CD4-positive, alpha-beta memory T cell (primary cell): ENCODE measurements around the gene RNF123. TPM values are rescaled to one million over a fixed set of nuclear protein-coding genes. Genes with fewer than 3 reads are reported as not detected.
A peak's percentile ranks its signal among the peaks of the same experiment; 100 is the strongest.

Experiments used
- CTCF ChIA-PET: fragments of 350-600 bp; sonication (Branson Sonifier 250); formaldehyde crosslinking; loops from one replicate; lab custom pipeline; 2021; ENCODE audit warnings: inconsistent platforms; ENCODE audit not compliant: partially characterized antibody; lab: Charles Lee
- POLR2A ChIA-PET: fragments of 350-600 bp; sonication (Branson Sonifier 250); formaldehyde crosslinking; loops from one replicate; lab custom pipeline; 2021; ENCODE audit not compliant: partially characterized antibody; lab: Charles Lee
- DNase-seq, 5 donors: peaks; one replicate each; pipeline versions ENCODE4 v3.0.0 to v3.0.0-alpha.2; 2020 to 2022; ENCODE audit warnings: mixed read lengths in 1 of 5
- H3K27ac ChIP-seq: one replicate; pipeline ENCODE4 v1.7.0; 2013; ENCODE audit warnings: low read depth, low read length
- H3K27me3 ChIP-seq: 2 replicates; pipeline ENCODE4 v1.7.0; 2013; ENCODE audit warnings: mild to moderate bottlenecking, low read length, moderate library complexity; ENCODE audit not compliant: insufficient read depth
- H3K36me3 ChIP-seq: 2 replicates; pipeline ENCODE4 v1.7.0; 2013; ENCODE audit warnings: mild to moderate bottlenecking, low read length, moderate library complexity; ENCODE audit not compliant: insufficient read depth
- H3K4me1 ChIP-seq: 2 replicates; pipeline ENCODE4 v1.7.0; 2013; ENCODE audit warnings: mild to moderate bottlenecking, low read length, moderate library complexity; ENCODE audit not compliant: insufficient read depth
- H3K4me3 ChIP-seq, 2 donors: one replicate each; pipeline ENCODE4 v1.7.0; 2013; ENCODE audit warnings: low read length in 2 of 2, mild to moderate bottlenecking in 1 of 2
- H3K9me3 ChIP-seq, 2 donors: one replicate each; pipeline ENCODE4 v1.7.0; 2013; ENCODE audit warnings: low read length in 2 of 2, control low read depth in 1 of 2; ENCODE audit not compliant: control insufficient read depth in 1 of 2
- H3K27ac Mint-ChIP-seq, 7 donors: one replicate each; pipeline ENCODE4 v1.8.0; 2020 to 2021; ENCODE audit warnings: mixed read lengths in 7 of 7, mild to moderate bottlenecking in 6 of 7, inconsistent platforms in 3 of 7, moderate library complexity in 3 of 7
- H3K27me3 Mint-ChIP-seq, 2 donors: one replicate each; pipeline ENCODE4 v1.8.0; 2020 to 2021; ENCODE audit warnings: mixed read lengths in 2 of 2
- H3K36me3 Mint-ChIP-seq, 2 donors: one replicate each; pipeline ENCODE4 v1.8.0; 2020 to 2021; ENCODE audit warnings: mixed read lengths in 2 of 2, inconsistent platforms in 1 of 2, mild to moderate bottlenecking in 1 of 2
- H3K4me1 Mint-ChIP-seq, 4 donors: one replicate each; pipeline ENCODE4 v1.8.0; 2020 to 2021; ENCODE audit warnings: mixed read lengths in 4 of 4, mild to moderate bottlenecking in 1 of 4
- H3K4me3 Mint-ChIP-seq, 8 donors: one replicate each; pipeline ENCODE4 v1.8.0; 2020 to 2021; ENCODE audit warnings: mixed read lengths in 8 of 8, mild to moderate bottlenecking in 7 of 8, moderate library complexity in 6 of 8, inconsistent platforms in 3 of 8
- H3K9me3 Mint-ChIP-seq, 8 donors: one replicate each; pipeline ENCODE4 v1.8.0; 2020 to 2021; ENCODE audit warnings: mixed read lengths in 8 of 8, mild to moderate bottlenecking in 5 of 8, inconsistent platforms in 3 of 8, moderate library complexity in 1 of 8
- intact Hi-C: fragments of 100-400 bp; cut with micrococcal nuclease; formaldehyde crosslinking; loops from one replicate; pipeline ENCODE4 v1.15.1; 2023
- polyA plus RNA-seq, 2 donors: library from polyadenylated mRNA; unstranded; fragments of 300-500 nt; fragmentation: Illumina TruSeq; gene quantifications; one replicate each; pipeline ENCODE4 v1.2.3, GENCODE V29; 2021
- total RNA-seq, 2 experiments: library from RNA; stranded (reverse); gene quantifications; one replicate each; pipeline ENCODE4 v1.2.3, GENCODE V29; 2021

RNF123 gene
- total and polyA plus RNA-seq, 4 experiments from 2014 or later = 3.1 to 74.7 (median 47.4) TPM

DNA sequence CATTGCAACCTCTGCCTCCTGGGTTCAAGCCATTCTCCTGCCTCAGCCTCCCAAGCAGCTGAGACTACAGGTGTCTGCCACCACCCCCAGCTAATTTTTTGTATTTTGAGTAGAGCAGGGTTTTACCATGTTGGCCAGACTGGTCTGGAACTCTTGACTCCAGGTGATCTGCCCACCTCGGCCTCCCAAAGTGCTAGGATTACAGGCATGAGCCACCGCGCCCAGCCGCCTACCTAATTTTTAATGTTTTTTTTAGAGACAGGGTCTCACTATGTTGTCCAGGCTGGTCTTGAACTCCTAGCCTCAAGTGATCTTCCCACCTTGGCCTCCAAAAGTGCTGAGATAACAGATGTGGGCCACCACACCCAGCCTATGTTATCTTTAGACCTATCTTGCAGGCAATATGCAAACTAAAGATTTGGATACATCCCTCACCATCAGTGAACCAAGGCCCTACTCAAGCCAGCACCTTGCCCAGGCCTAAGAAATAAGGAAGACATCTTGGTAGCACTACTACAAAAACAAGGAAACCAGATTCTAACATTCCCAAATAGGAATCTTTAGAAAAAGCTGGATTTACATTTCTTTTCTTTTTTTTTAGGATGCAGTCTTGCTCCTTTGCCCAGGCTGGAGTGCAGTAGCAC lies 40.7 kb downstream of the RNF123 start:
- Histone ChIP-seq H3K4me3 (no peak overlapping the region), H3K36me3 (peaks cover 33% of the 10 kb centered on the region), H3K27me3 (no peaks in the 10 kb centered on the region), H3K27ac (no peak overlapping the region), H3K9me3 (no peaks in the 10 kb centered on the region), H3K4me1 (no peaks in the 10 kb centered on the region)
- no peaks in the 10 kb centered on the region for H3K9me3 Mint-ChIP-seq
- H3K4me1 Mint-ChIP-seq = peaks cover 0 to 2% (median 0%) of the 10 kb centered on the region in 4 donors
- POLR2A ChIA-PET = no interaction called here
- no peaks in the 10 kb centered on the region for H3K27me3 Mint-ChIP-seq
- DNase-seq = no peak
- peaks cover 18 to 45% of the 10 kb centered on the region in 2 donors for H3K36me3 Mint-ChIP-seq
- CTCF ChIA-PET = no interaction called here
- H3K4me3 Mint-ChIP-seq = no peak overlapping the region
- H3K27ac Mint-ChIP-seq = no peak overlapping the region
- intact Hi-C loops = no loop called here

DNA sequence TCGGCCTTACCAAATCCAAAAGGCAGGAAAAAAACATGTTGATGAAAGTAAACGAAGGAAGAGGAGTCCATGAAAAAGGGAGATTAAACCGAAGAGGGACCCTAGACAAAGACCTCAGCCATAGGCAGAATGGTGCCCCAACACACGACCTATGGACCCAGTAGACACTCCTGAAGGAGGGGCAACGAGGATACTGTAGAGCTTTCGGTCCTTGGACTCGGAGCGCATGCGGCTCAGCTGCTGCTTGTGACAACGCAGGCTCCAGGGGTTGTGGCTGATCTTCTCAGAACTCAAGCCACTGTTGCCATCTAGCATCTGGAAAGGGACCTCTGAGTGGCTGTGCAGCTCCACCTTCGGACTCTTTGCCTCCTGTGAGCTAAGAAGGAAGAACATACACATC lies 43.2 kb downstream of the RNF123 start:
- Mint-ChIP-seq H3K27ac (peak overlapping the region in 1 of 7 donors; percentile 5), H3K4me1 (peaks cover 0 to 3% (median under 1%) of the 10 kb centered on the region in 4 donors), H3K27me3 (no peaks in the 10 kb centered on the region), H3K9me3 (no peaks in the 10 kb centered on the region), H3K4me3 (no peak overlapping the region), H3K36me3 (peaks cover 29 to 56% of the 10 kb centered on the region in 2 donors)
- intact Hi-C loops = no loop called here
- H3K27me3 ChIP-seq = no peaks in the 10 kb centered on the region
- POLR2A ChIA-PET = interaction anchor here (1.1 to 1.3 kb wide), 2 partner anchors 14 to 54 kb away, joined by 3 read pairs; partner anchors contain the start of genes AMIGO3 and IP6K1
- H3K27ac ChIP-seq = no peak overlapping the region
- H3K9me3 ChIP-seq = no peaks in the 10 kb centered on the region
- H3K4me3 ChIP-seq = no peak overlapping the region
- CTCF ChIA-PET = no interaction called here
- peaks cover 45% of the 10 kb centered on the region for H3K36me3 ChIP-seq
- H3K4me1 ChIP-seq = no peaks in the 10 kb centered on the region
- no peak for DNase-seq

DNA sequence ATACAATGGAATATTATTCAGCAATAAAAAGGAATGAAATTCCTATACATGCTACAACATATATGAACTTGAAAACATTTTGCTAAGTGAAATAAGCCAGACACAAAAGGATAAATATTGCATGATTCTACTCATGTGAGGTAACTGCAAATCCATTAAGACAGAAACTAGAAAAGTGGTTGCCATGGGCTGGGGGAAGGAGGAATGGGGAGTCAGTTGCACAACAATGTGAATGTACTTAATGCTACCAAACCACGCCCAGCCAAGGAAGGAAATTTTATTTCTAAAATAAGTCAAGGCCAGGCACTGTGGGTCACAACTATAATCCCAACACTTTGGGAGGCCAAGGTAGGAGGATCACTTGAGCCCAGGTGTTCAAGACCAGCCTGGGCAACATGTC lies 44.2 kb downstream of the RNF123 start:
- no peak overlapping the region for H3K4me3 ChIP-seq
- H3K36me3 Mint-ChIP-seq = peaks cover 33 to 56% of the 10 kb centered on the region in 2 donors
- intact Hi-C loops = no loop called here
- no peaks in the 10 kb centered on the region for H3K9me3 Mint-ChIP-seq
- no peaks in the 10 kb centered on the region for H3K27me3 Mint-ChIP-seq
- H3K4me1 ChIP-seq = no peaks in the 10 kb centered on the region
- POLR2A ChIA-PET = no interaction called here
- H3K27ac Mint-ChIP-seq = peak overlapping the region in 2 of 7 donors; percentile 7 to 22
- no peaks in the 10 kb centered on the region for H3K27me3 ChIP-seq
- CTCF ChIA-PET = no interaction called here
- H3K4me3 Mint-ChIP-seq = no peak overlapping the region
- no peaks in the 10 kb centered on the region for H3K9me3 ChIP-seq
- no peak for DNase-seq
- peaks cover 48% of the 10 kb centered on the region for H3K36me3 ChIP-seq
- H3K27ac ChIP-seq = no peak overlapping the region
- H3K4me1 Mint-ChIP-seq = peaks cover 0 to 5% (median 4%) of the 10 kb centered on the region in 4 donors

DNA sequence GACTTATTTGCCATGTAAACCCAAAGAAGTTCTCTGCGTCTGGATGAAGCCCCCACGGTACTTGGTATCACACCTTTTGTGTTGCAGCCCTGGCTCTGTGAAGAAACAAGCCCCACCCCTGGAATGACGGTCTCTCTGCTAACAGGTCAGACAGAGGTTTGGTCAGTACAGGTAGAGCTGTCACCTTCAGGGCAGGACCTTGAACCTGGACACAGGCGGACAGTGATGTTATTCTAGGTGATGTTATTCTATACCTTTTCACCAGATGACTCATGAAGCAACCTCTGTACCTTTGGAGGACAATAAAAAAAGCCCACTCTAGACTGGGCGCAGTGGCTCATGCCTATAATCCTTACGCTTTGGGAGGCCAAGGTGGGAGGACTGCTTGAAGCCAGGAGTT lies 45.4 kb downstream of the RNF123 start:
- intact Hi-C loops = no loop called here
- H3K4me1 ChIP-seq = no peaks in the 10 kb centered on the region
- no peak overlapping the region for H3K27ac ChIP-seq
- no peak for DNase-seq
- Mint-ChIP-seq H3K36me3 (peaks cover 39 to 59% of the 10 kb centered on the region in 2 donors), H3K4me3 (no peak overlapping the region), H3K4me1 (peaks cover 0 to 7% (median 7%) of the 10 kb centered on the region in 4 donors), H3K27me3 (no peaks in the 10 kb centered on the region), H3K27ac (no peak overlapping the region), H3K9me3 (no peaks in the 10 kb centered on the region)
- H3K9me3 ChIP-seq = no peaks in the 10 kb centered on the region
- POLR2A ChIA-PET = no interaction called here
- H3K4me3 ChIP-seq = no peak overlapping the region
- CTCF ChIA-PET = no interaction called here
- H3K36me3 ChIP-seq = peaks cover 48% of the 10 kb centered on the region
- no peaks in the 10 kb centered on the region for H3K27me3 ChIP-seq

DNA sequence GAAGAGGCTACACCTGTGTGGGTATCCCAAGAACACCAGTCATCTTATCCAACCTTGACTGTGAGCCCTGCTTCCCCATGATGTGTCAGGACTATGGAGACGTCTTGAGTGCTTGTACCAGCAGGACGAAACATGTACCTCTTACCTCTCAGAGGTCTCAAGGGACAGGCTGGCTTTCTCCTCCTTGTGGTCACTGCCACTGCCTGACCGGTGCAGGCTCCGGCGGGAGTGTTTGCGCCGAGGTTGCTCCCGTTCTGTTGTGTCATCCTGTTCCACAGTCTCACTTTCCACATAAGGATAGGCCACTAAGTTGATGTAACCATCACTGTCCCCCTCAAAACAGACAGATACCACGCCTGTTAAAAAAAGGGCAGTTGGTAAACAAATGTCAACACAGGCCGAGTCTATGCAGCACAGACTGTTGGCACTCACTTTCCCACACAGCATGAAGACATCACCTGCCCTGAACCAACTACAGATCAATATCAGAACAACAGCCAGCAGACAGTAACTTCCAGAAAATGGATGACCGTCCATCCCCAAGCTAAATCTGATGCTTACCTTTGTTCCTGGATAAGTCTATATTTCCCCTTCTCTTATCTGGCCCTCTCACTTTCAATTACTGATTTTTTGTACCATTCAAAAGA lies 48.8 kb downstream of the RNF123 start:
- POLR2A ChIA-PET = no interaction called here
- no peak for DNase-seq
- H3K4me3 Mint-ChIP-seq = no peak overlapping the region
- Histone ChIP-seq H3K4me3 (no peak overlapping the region), H3K27me3 (no peaks in the 10 kb centered on the region), H3K36me3 (peaks cover 34% of the 10 kb centered on the region), H3K4me1 (no peaks in the 10 kb centered on the region), H3K9me3 (no peaks in the 10 kb centered on the region), H3K27ac (no peak overlapping the region)
- peak overlapping the region in 4 of 7 donors; percentile 11 to 88 (median 41) for H3K27ac Mint-ChIP-seq
- peaks cover 0 to 10% (median 7%) of the 10 kb centered on the region in 4 donors for H3K4me1 Mint-ChIP-seq
- H3K36me3 Mint-ChIP-seq = peaks cover 32 to 46% of the 10 kb centered on the region in 2 donors
- intact Hi-C loops = no loop called here
- H3K27me3 Mint-ChIP-seq = no peaks in the 10 kb centered on the region
- no peaks in the 10 kb centered on the region for H3K9me3 Mint-ChIP-seq
- CTCF ChIA-PET = no interaction called here

DNA sequence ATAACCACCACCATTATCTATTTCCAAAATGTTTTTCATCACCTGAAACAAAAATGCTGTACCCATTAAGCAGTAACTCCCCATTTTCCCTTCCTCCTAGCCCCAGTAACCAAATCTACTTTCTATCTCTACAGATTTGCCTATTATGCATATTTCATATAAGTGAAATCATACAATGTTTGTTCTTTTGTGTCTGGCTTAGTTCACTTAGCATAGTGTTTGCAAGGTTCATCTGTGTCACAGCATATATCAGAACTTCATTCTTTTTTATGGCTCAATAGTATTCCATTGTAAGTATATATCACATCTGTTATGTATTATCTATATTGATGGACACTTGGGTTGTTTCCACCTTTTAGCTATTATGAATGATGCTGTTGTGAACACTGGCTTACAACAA lies 51.1 kb downstream of the RNF123 start:
- Mint-ChIP-seq H3K27me3 (no peaks in the 10 kb centered on the region), H3K4me1 (peaks cover 4 to 16% (median 9%) of the 10 kb centered on the region in 4 donors), H3K9me3 (no peaks in the 10 kb centered on the region), H3K27ac (peak overlapping the region in 1 of 7 donors; percentile 70), H3K4me3 (no peak overlapping the region), H3K36me3 (peaks cover 31 to 41% of the 10 kb centered on the region in 2 donors)
- peaks cover 20% of the 10 kb centered on the region for H3K36me3 ChIP-seq
- POLR2A ChIA-PET = no interaction called here
- H3K27me3 ChIP-seq = no peaks in the 10 kb centered on the region
- no peak for DNase-seq
- CTCF ChIA-PET = no interaction called here
- no peak overlapping the region for H3K4me3 ChIP-seq
- H3K27ac ChIP-seq = no peak overlapping the region
- intact Hi-C loops = no loop called here
- no peaks in the 10 kb centered on the region for H3K9me3 ChIP-seq
- H3K4me1 ChIP-seq = no peaks in the 10 kb centered on the region

DNA sequence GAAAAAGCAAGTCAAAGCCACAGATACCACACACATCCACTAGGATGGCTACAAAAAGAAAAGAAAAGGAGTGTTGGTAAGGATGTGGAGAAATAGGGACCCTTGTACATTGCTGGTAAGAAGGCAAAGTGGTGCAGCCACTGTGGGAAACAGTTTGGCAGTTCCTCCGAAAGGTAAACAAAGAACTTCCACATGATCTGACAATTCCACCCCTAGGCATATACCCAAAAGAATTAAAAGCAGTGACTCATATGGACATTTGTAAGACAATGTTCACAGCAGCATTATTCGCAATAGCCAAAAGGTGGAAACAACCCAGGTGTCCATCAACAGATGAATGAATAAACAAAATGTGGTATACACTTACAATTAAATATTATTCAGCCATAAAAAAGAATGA lies 56.6 kb downstream of the RNF123 start:
- Mint-ChIP-seq H3K27me3 (no peaks in the 10 kb centered on the region), H3K4me1 (peaks cover 5 to 17% (median 11%) of the 10 kb centered on the region in 4 donors), H3K36me3 (peaks cover 11 to 35% of the 10 kb centered on the region in 2 donors), H3K9me3 (no peaks in the 10 kb centered on the region), H3K4me3 (no peak overlapping the region), H3K27ac (no peak overlapping the region)
- Histone ChIP-seq H3K27ac (no peak overlapping the region), H3K9me3 (no peaks in the 10 kb centered on the region), H3K4me1 (no peaks in the 10 kb centered on the region), H3K27me3 (no peaks in the 10 kb centered on the region), H3K4me3 (no peak overlapping the region), H3K36me3 (peaks cover 8% of the 10 kb centered on the region)
- ChIA-PET POLR2A (no interaction called here), CTCF (interaction anchor here (0.6 kb wide), 1 partner anchor 9 kb away, joined by 5 read pairs; no protein-coding TSS in a partner anchor)
- no peak for DNase-seq
- intact Hi-C loops = no loop called here
